Suprapubic skin (tissue), 4 donors: ENCODE data around the gene SERPINA1. TPM values are rescaled to one million over a fixed set of nuclear protein-coding genes. Genes with fewer than 3 reads are reported as not detected.
A peak's percentile ranks its signal among the peaks of the same experiment; 100 is the strongest.

Experiments
- DNase-seq, 2 donors: peaks; one replicate each; pipeline ENCODE4 v3.0.0-alpha.2; 2019; ENCODE audit warnings: low spot score in 2 of 2
- H3K27ac ChIP-seq: fragments of 200-600 bp; sonication (generic); one replicate; pipeline ENCODE4 v1.5.1; 2019
- H3K27me3 ChIP-seq: fragments of 200-600 bp; sonication (generic); one replicate; pipeline ENCODE4 v1.5.1; 2019
- H3K36me3 ChIP-seq: fragments of 200-600 bp; sonication (generic); one replicate; pipeline ENCODE4 v1.5.1; 2019
- H3K4me1 ChIP-seq: fragments of 200-600 bp; sonication (generic); one replicate; pipeline ENCODE4 v1.5.1; 2019
- H3K4me3 ChIP-seq: fragments of 200-600 bp; sonication (generic); one replicate; pipeline ENCODE4 v1.5.1; 2019; ENCODE audit warnings: mild to moderate bottlenecking
- H3K9me3 ChIP-seq: fragments of 200-600 bp; sonication (generic); one replicate; pipeline ENCODE4 v1.5.1; 2019
- EP300 ChIP-seq: sonication (generic); formaldehyde crosslinking; IDR thresholded peaks from one replicate; pipeline ENCODE4 v1.6.1; 2017; ENCODE audit warnings: antibody characterized with exemption
- POLR2A ChIP-seq, 2 donors: fragments of 450-650 bp; IDR thresholded peaks; one replicate each; pipeline ENCODE4 v1.6.1; 2017; ENCODE audit warnings: antibody characterized with exemption in 2 of 2, mild to moderate bottlenecking in 2 of 2, moderate library complexity in 2 of 2
- POLR2AphosphoS5 ChIP-seq, 3 donors: sonication (generic); formaldehyde crosslinking; IDR thresholded peaks; one replicate each; pipeline ENCODE4 v1.6.1; 2017; ENCODE audit warnings: antibody characterized with exemption in 3 of 3
- WGBS: methylation state at CpG from one replicate; pipeline ENCODE4 v1.1.5; 2018; 5-methylcytosine and 5-hydroxymethylcytosine counted together
- total RNA-seq, 4 donors: library from RNA; depleted of rRNA; stranded (reverse); fragments of >200 nt; gene quantifications; one replicate each; pipeline ENCODE4 v1.1.0, GENCODE V29; 2016
- TF ChIP-seq, protein P1 (sequence below), 2 donors: fragments of 200-600 bp in 1 of 2; fragments of 450-650 bp in 1 of 2; sonication (generic) in 1 of 2; IDR thresholded peaks; one replicate each; pipeline ENCODE4 v1.5.1; 2016 to 2019; ENCODE audit warnings: antibody characterized with exemption in 2 of 2, mild to moderate bottlenecking in 1 of 2, moderate library complexity in 1 of 2

SERPINA1 gene
- total RNA-seq, 4 donors from 2014 or later = 4.7 to 62.4 (median 7.5) TPM

- H3K4me1 ChIP-seq = no peaks in the 10 kb centered on the region
- DNase-seq = peak; percentile 25 to 52
- H3K27ac ChIP-seq = no peak overlapping the region
- TF ChIP-seq POLR2A (IDR thresholded peaks at IDR 0.05) = no peak
- TF ChIP-seq POLR2AphosphoS5 (IDR thresholded peaks at IDR 0.05) = no peak
- no peak for TF ChIP-seq EP300
- TF ChIP-seq, protein P1, sequence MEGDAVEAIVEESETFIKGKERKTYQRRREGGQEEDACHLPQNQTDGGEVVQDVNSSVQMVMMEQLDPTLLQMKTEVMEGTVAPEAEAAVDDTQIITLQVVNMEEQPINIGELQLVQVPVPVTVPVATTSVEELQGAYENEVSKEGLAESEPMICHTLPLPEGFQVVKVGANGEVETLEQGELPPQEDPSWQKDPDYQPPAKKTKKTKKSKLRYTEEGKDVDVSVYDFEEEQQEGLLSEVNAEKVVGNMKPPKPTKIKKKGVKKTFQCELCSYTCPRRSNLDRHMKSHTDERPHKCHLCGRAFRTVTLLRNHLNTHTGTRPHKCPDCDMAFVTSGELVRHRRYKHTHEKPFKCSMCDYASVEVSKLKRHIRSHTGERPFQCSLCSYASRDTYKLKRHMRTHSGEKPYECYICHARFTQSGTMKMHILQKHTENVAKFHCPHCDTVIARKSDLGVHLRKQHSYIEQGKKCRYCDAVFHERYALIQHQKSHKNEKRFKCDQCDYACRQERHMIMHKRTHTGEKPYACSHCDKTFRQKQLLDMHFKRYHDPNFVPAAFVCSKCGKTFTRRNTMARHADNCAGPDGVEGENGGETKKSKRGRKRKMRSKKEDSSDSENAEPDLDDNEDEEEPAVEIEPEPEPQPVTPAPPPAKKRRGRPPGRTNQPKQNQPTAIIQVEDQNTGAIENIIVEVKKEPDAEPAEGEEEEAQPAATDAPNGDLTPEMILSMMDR (IDR thresholded peaks at IDR 0.05) = no peak
- H3K9me3 ChIP-seq = no peaks in the 10 kb centered on the region
- H3K4me3 ChIP-seq = no peak overlapping the region
- no peaks in the 10 kb centered on the region for H3K36me3 ChIP-seq
- 90% methylated on average over 7 of the region's 7 CpGs for WGBS
- no peaks in the 10 kb centered on the region for H3K27me3 ChIP-seq
Observed at GRCh38 chr14:94368956-94369355, 19.4 kb downstream of the SERPINA1 start.

GRCh38 chr14:94368243-94368590 lies 20.2 kb downstream of the SERPINA1 start:
- peak; percentile 9 to 54 for DNase-seq
- TF ChIP-seq POLR2A (IDR thresholded peaks at IDR 0.05) = no peak
- no peak for TF ChIP-seq POLR2AphosphoS5 (IDR thresholded peaks at IDR 0.05)
- no peak for TF ChIP-seq EP300
- TF ChIP-seq, protein P1 (IDR thresholded peaks at IDR 0.05) = no peak
- no peaks in the 10 kb centered on the region for H3K4me1 ChIP-seq
- no peaks in the 10 kb centered on the region for H3K36me3 ChIP-seq
- no peaks in the 10 kb centered on the region for H3K9me3 ChIP-seq
- H3K27me3 ChIP-seq = no peaks in the 10 kb centered on the region
- no CpG with 5 or more reads among the region's 3 CpGs for WGBS
- no peak overlapping the region for H3K4me3 ChIP-seq
- no peak overlapping the region for H3K27ac ChIP-seq

GRCh38 chr14:94367347-94368242 lies 20.8 kb downstream of the SERPINA1 start:
- Histone ChIP-seq H3K36me3 (no peaks in the 10 kb centered on the region), H3K4me1 (no peaks in the 10 kb centered on the region), H3K27ac (no peak overlapping the region), H3K27me3 (no peaks in the 10 kb centered on the region), H3K4me3 (no peak overlapping the region), H3K9me3 (no peaks in the 10 kb centered on the region)
- peak; percentile 41 to 46 for DNase-seq
- WGBS = 91% methylated on average over 12 of the region's 12 CpGs
- TF ChIP-seq POLR2AphosphoS5 (IDR thresholded peaks at IDR 0.05) (no peak), POLR2A (IDR thresholded peaks at IDR 0.05) (no peak), EP300 (no peak)
- TF ChIP-seq, protein P1 (IDR thresholded peaks at IDR 0.05) = no peak

DNA sequence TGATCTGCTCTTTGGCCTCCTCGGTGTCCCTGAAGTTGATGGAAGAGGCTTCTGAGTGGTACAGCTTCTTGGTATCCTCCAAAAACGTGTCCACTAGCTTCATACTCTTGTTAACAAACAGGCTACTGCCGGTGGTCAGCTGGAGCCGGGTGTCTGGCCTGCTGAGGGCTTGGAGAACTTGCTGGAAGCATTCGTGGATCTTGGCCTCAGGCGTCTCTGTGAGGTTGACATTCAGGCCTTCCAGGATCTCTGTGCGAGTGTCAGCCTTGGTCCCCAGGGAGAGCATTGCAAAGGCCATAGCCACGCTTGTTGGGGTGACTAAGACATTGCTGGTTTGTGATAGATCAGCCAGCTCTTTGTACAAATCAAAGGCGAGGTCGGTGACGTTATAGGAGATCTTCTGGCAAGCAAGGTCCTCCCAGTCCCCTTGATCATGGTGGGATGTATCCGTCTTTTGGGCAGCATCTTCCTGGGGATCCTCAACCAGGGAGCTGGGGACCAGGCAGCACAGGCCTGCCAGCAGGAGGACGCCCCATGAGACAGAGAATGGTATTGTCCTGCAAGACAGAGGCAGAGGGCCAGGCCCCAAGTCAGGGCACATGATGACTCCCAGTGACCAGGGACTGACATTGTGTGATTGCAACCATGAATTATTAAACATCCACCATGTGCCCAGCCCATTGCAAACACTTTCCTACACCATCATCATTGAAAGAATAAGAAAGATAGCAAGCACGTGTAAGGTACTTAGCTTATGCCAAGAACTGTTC lies 22.1 kb downstream of the SERPINA1 start, which contains the start of gene SERPINA2:
Gene SERPINA2, minus strand, starts transcription at position 553 of the 770 bp plus-strand sequence.
- Histone ChIP-seq H3K9me3 (no peaks in the 10 kb centered on the region), H3K4me3 (no peak within 1 kb of the TSS), H3K27me3 (no peaks in the 10 kb centered on the region), H3K4me1 (no peaks in the 10 kb centered on the region), H3K27ac (no peak within 1 kb of the TSS), H3K36me3 (no peaks in the 10 kb centered on the region)
- 83% methylated on average over 12 of the region's 14 CpGs for WGBS
- no peak for TF ChIP-seq POLR2AphosphoS5 (IDR thresholded peaks at IDR 0.05)
- TF ChIP-seq, protein P1 (IDR thresholded peaks at IDR 0.05) = no peak
- TF ChIP-seq EP300 = no peak
- TF ChIP-seq POLR2A (IDR thresholded peaks at IDR 0.05) = no peak
- peak; percentile 34 to 48 for DNase-seq

DNA sequence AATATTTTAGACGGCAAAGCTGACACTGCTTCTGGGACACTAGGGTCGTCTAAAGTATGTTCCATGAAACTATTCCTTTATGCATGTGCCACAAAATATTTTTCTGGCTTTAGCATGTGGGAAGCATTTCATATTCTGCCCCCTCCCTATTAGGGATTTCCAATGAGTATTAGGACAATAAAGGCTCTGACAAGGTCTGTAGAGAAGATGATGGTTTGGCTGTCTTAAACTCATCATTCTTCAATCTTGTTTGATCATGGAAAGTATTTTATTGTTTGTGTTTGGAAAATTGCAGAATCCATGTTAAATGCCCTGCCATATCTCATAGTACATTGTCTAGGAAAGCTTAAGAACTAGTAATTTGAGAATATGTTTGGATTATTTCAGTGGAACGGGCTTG lies 22.8 kb downstream of the SERPINA1 start:
- H3K36me3 ChIP-seq = no peaks in the 10 kb centered on the region
- TF ChIP-seq POLR2A (IDR thresholded peaks at IDR 0.05) (no peak), EP300 (no peak), POLR2AphosphoS5 (IDR thresholded peaks at IDR 0.05) (no peak)
- TF ChIP-seq, protein P1 (IDR thresholded peaks at IDR 0.05) = no peak
- no peak overlapping the region for H3K27ac ChIP-seq
- H3K4me1 ChIP-seq = no peaks in the 10 kb centered on the region
- no peaks in the 10 kb centered on the region for H3K9me3 ChIP-seq
- H3K27me3 ChIP-seq = no peaks in the 10 kb centered on the region
- 80% methylated on average over 3 of the region's 3 CpGs for WGBS
- no peak overlapping the region for H3K4me3 ChIP-seq
- no peak for DNase-seq
